HepG2 (cell line): ENCODE results near the gene CCT4. TPM values are rescaled to one million over a fixed set of nuclear protein-coding genes. Genes with fewer than 3 reads are reported as not detected.
A peak's percentile ranks its signal among the peaks of the same experiment; 100 is the strongest.

Source experiments
- CAMTA2 ChIP-seq: sonication (generic); formaldehyde crosslinking; IDR thresholded peaks from 2 replicates; pipeline ENCODE4 v1.4.0; 2020; ENCODE audit warnings: mild to moderate bottlenecking, missing genetic modification reagents, borderline replicate concordance
- CHCHD3 ChIP-seq: sonication (generic); formaldehyde crosslinking; IDR thresholded peaks from 2 replicates; pipeline ENCODE4 v1.8.0; 2022; ENCODE audit warnings: mild to moderate bottlenecking, missing genetic modification reagents, moderate library complexity
- POLR2AphosphoS5 ChIP-seq: IDR thresholded peaks from 2 replicates; pipeline ENCODE4 v1.6.1; 2012; ENCODE audit warnings: low read depth, low read length
- RELA ChIP-seq: sonication (generic); formaldehyde crosslinking; IDR thresholded peaks from 2 replicates; pipeline ENCODE4 v1.4.0; 2020; ENCODE audit warnings: missing genetic modification reagents
- SMYD3 ChIP-seq: sonication (generic); formaldehyde crosslinking; IDR thresholded peaks from 2 replicates; pipeline ENCODE4 v1.8.1; 2023; ENCODE audit warnings: mild to moderate bottlenecking, missing genetic modification reagents
- ZFY ChIP-seq: sonication (generic); formaldehyde crosslinking; IDR thresholded peaks from 2 replicates; pipeline ENCODE4 v1.4.0; 2020; ENCODE audit warnings: missing genetic modification reagents
- ZNF17 ChIP-seq: sonication (generic); formaldehyde crosslinking; IDR thresholded peaks from 2 replicates; pipeline ENCODE4 v1.5.0; 2020; ENCODE audit warnings: mild to moderate bottlenecking, missing genetic modification reagents
- ZNF20 ChIP-seq: sonication (generic); formaldehyde crosslinking; IDR thresholded peaks from 2 replicates; pipeline ENCODE4 v1.4.0; 2020; ENCODE audit warnings: mild to moderate bottlenecking, moderate library complexity, missing genetic modification reagents
- ZNF343 ChIP-seq: sonication (generic); formaldehyde crosslinking; IDR thresholded peaks from 2 replicates; pipeline ENCODE4 v1.4.0; 2020; ENCODE audit warnings: mild to moderate bottlenecking, missing genetic modification reagents
- polyA plus RNA-seq, 8 experiments: library from polyadenylated mRNA; depleted of rRNA in 3 of 8; stranded (reverse) in 7 of 8; unstranded in 1 of 8; fragments of >200 nt; fragmentation: Illumina TruSeq in 4 of 8; extraction: Trizol in 4 of 8; gene quantifications; 2 replicates each; pipeline versions ENCODE4 v1.2.1 to v1.2.3, GENCODE V29; 2011 to 2016; ENCODE audit warnings: low read depth in 4 of 8, missing spikeins in 1 of 8, mixed read lengths in 1 of 8; ENCODE audit not compliant: insufficient read depth in 1 of 8
- total RNA-seq, 5 experiments: library from RNA; depleted of rRNA; stranded (reverse); fragments of >200 nt; fragmentation: Illumina TruSeq; extraction: Trizol; gene quantifications; 2 replicates each; pipeline ENCODE4 v1.2.3, GENCODE V29; 2016; ENCODE audit warnings: low read depth in 1 of 5
- TF ChIP-seq, protein P1 (sequence below), 2 experiments: sonication (generic) in 1 of 2; formaldehyde crosslinking in 1 of 2; IDR thresholded peaks; 2 replicates each; pipeline versions ENCODE4 v1.6.1 to v1.9.0; 2014 to 2022; ENCODE audit warnings: antibody characterized with exemption in 1 of 2, borderline replicate concordance in 1 of 2, inconsistent platforms in 1 of 2, low read depth in 1 of 2, missing genetic modification reagents in 1 of 2
- TF ChIP-seq, protein P2 (sequence below): sonication (generic); formaldehyde crosslinking; IDR thresholded peaks from 2 replicates; pipeline ENCODE4 v1.9.0; 2021; ENCODE audit warnings: missing genetic modification reagents, mild to moderate bottlenecking, borderline replicate concordance
- TF ChIP-seq, protein P3 (sequence below): sonication (generic); formaldehyde crosslinking; IDR thresholded peaks from 2 replicates; pipeline ENCODE4 v1.4.0; 2020; ENCODE audit warnings: mild to moderate bottlenecking, missing genetic modification reagents
- TF ChIP-seq, protein P4 (sequence below): sonication (generic); formaldehyde crosslinking; IDR thresholded peaks from 2 replicates; pipeline ENCODE4 v1.4.0; 2020; ENCODE audit warnings: missing genetic modification reagents

Gene CCT4
- total and polyA plus RNA-seq, 2 of the 13 experiments (the other 11 are each of a cell fraction or from before 2014, with no cell fraction given), result 138 to 340 TPM

DNA sequence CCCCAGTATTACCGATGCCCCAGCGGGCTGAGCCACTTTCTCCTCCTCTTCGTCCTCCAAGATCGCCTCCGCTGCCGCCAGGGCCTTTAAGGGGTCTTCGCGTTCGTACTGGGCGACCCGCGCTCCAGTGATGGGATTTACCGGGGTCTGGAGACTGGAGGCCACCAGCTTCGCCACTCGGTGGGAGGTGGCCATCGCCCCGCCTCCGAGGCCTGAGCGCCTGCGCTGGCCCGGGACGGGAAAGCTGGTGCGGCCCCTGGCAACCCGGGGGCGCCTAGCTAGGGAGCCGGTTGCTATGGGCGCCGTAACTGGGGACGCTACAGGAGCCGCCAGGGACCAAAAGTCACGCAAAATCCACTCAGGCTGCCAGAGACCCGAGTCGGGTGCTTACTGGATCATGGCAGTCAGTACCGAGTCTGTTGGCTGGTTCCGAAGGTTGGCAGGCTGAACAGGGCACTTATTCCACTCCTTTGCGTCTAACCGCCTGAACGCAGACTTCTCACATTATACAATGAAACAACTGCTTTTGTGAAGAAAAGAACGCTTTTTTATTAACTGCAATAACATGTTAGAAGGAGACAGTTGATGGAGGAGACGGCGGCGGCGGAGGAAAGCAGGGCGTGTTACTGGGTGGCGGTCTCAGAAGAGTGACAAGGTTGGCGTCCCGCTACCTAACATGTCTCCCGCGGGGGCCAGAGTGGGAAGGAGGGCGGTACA, 34.5 kb downstream of the CCT4 start, which contains the start of gene FAM161A (continued):
- TF ChIP-seq, protein P1, sequence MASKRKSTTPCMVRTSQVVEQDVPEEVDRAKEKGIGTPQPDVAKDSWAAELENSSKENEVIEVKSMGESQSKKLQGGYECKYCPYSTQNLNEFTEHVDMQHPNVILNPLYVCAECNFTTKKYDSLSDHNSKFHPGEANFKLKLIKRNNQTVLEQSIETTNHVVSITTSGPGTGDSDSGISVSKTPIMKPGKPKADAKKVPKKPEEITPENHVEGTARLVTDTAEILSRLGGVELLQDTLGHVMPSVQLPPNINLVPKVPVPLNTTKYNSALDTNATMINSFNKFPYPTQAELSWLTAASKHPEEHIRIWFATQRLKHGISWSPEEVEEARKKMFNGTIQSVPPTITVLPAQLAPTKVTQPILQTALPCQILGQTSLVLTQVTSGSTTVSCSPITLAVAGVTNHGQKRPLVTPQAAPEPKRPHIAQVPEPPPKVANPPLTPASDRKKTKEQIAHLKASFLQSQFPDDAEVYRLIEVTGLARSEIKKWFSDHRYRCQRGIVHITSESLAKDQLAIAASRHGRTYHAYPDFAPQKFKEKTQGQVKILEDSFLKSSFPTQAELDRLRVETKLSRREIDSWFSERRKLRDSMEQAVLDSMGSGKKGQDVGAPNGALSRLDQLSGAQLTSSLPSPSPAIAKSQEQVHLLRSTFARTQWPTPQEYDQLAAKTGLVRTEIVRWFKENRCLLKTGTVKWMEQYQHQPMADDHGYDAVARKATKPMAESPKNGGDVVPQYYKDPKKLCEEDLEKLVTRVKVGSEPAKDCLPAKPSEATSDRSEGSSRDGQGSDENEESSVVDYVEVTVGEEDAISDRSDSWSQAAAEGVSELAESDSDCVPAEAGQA (IDR thresholded peaks at IDR 0.05; ENCODE audit: low read depth), result peak; percentile 16; the same call in 1 of the 2 replicates
- TF ChIP-seq, protein P1 (CRISPR knock-in tag; IDR thresholded peaks at IDR 0.05; ENCODE audit: borderline replicate concordance), result no peak
- TF ChIP-seq CHCHD3 (CRISPR knock-in tag), result no peak
- no peak for TF ChIP-seq ZNF343 (CRISPR knock-in tag)
- peak; percentile 70 for TF ChIP-seq ZFY (CRISPR knock-in tag)
- TF ChIP-seq, protein P2, sequence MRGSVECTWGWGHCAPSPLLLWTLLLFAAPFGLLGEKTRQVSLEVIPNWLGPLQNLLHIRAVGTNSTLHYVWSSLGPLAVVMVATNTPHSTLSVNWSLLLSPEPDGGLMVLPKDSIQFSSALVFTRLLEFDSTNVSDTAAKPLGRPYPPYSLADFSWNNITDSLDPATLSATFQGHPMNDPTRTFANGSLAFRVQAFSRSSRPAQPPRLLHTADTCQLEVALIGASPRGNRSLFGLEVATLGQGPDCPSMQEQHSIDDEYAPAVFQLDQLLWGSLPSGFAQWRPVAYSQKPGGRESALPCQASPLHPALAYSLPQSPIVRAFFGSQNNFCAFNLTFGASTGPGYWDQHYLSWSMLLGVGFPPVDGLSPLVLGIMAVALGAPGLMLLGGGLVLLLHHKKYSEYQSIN (CRISPR knock-in tag), result no peak
- peak; percentile 88 for TF ChIP-seq SMYD3 (CRISPR knock-in tag)
- TF ChIP-seq, protein P3, sequence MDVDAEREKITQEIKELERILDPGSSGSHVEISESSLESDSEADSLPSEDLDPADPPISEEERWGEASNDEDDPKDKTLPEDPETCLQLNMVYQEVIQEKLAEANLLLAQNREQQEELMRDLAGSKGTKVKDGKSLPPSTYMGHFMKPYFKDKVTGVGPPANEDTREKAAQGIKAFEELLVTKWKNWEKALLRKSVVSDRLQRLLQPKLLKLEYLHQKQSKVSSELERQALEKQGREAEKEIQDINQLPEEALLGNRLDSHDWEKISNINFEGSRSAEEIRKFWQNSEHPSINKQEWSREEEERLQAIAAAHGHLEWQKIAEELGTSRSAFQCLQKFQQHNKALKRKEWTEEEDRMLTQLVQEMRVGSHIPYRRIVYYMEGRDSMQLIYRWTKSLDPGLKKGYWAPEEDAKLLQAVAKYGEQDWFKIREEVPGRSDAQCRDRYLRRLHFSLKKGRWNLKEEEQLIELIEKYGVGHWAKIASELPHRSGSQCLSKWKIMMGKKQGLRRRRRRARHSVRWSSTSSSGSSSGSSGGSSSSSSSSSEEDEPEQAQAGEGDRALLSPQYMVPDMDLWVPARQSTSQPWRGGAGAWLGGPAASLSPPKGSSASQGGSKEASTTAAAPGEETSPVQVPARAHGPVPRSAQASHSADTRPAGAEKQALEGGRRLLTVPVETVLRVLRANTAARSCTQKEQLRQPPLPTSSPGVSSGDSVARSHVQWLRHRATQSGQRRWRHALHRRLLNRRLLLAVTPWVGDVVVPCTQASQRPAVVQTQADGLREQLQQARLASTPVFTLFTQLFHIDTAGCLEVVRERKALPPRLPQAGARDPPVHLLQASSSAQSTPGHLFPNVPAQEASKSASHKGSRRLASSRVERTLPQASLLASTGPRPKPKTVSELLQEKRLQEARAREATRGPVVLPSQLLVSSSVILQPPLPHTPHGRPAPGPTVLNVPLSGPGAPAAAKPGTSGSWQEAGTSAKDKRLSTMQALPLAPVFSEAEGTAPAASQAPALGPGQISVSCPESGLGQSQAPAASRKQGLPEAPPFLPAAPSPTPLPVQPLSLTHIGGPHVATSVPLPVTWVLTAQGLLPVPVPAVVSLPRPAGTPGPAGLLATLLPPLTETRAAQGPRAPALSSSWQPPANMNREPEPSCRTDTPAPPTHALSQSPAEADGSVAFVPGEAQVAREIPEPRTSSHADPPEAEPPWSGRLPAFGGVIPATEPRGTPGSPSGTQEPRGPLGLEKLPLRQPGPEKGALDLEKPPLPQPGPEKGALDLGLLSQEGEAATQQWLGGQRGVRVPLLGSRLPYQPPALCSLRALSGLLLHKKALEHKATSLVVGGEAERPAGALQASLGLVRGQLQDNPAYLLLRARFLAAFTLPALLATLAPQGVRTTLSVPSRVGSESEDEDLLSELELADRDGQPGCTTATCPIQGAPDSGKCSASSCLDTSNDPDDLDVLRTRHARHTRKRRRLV (CRISPR knock-in tag), result no peak; the same call in 1 of the 2 replicates
- TF ChIP-seq ZNF17 (CRISPR knock-in tag), result no peak
- TF ChIP-seq CAMTA2, result no peak
- TF ChIP-seq ZNF20, result no peak
- TF ChIP-seq POLR2AphosphoS5, result peak; percentile 45
- TF ChIP-seq, protein P4, sequence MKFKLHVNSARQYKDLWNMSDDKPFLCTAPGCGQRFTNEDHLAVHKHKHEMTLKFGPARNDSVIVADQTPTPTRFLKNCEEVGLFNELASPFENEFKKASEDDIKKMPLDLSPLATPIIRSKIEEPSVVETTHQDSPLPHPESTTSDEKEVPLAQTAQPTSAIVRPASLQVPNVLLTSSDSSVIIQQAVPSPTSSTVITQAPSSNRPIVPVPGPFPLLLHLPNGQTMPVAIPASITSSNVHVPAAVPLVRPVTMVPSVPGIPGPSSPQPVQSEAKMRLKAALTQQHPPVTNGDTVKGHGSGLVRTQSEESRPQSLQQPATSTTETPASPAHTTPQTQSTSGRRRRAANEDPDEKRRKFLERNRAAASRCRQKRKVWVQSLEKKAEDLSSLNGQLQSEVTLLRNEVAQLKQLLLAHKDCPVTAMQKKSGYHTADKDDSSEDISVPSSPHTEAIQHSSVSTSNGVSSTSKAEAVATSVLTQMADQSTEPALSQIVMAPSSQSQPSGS (CRISPR knock-in tag), result peak; percentile 47; the same call in 1 of the 2 replicates
- peak; percentile 84 for TF ChIP-seq RELA
